HK-2 (cell line): Measurements from ENCODE around the gene RGL4.
"Not testable (repeated sequence)": the region's sequence is repeated elsewhere in the genome, so short reads cannot be mapped to it uniquely, and the experiment has no call there.

Experiments used
- DNase-seq: peaks from one replicate; pipeline ENCODE4 v3.0.0-alpha.2; 2018; ENCODE audit not compliant: unreplicated experiment

The RGL4 gene

GRCh38 chr22:23698094-23698493 is 7.3 kb downstream of the RGL4 start:
- no peak for DNase-seq

- no peak for DNase-seq
These were observed 7.9 kb downstream of the RGL4 start for GRCh38 chr22:23698673-23699235.

DNA sequence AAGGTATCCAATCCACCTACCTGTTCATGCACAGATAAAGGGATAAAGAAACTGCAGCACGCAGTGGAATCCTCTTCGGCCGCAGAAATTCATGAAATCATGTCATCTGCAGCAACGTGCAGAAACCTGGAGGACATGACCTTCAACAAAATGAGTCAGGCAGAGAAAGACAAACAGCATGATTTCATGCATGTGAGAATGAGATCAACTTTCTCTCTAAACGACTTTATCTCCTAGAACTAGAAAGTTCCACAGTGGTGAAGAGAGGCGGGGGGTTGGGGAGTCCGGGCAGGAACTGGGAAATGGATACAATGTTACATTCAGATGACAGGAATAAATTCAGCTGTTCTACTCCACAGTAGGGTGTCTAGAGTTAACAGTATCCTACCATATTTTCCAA is 9.9 kb downstream of the RGL4 start:
- no peak for DNase-seq

- no peak for DNase-seq
These were observed 13.2 kb downstream of the RGL4 start for GRCh38 chr22:23704062-23704461.

- DNase-seq = no peak
These were observed 14.0 kb downstream of the RGL4 start for GRCh38 chr22:23704829-23705228.

DNA sequence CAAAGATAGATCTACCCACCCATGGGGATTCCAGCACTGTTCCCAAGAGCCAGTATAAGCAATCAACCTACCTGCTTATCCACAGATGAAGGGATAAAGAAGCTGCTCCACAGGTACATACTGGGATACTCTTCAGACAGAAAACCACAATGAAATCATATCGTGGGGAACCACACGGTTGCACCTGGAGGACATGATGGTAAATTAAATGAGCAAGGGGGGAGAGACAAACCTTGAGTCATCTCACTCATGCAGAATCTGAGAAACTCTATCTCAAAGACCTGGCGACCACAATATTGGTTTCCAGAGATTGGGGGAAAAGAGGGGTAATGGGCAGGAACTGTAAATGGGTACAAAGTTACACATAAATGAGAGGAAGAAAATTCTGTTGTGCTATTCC is 14.5 kb downstream of the RGL4 start:
- DNase-seq = no peak

GRCh38 chr22:23708270-23708669 is 17.5 kb downstream of the RGL4 start:
- DNase-seq = no peak

GRCh38 chr22:23709107-23709506 is 18.3 kb downstream of the RGL4 start:
- no peak for DNase-seq

DNA sequence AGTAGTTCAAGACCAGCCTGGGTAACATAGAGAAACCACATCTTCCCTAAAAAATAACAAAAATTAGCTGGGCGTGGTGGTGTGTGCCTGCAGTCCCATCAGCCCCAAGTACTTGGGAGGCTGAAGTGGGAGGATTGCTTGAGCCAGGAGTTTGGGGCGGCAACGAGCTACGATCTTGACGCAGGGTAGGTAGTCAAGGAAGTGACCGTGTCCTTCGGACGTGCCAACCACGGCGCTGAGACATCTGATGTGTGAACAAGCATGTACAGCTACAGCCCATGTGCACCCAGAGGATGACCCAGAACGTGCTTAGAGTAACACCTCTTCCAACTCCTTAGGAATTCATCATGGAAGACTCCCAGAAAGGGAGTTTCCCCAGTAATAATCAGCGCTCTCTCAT is 21.4 kb downstream of the RGL4 start:
- no peak for DNase-seq

DNA sequence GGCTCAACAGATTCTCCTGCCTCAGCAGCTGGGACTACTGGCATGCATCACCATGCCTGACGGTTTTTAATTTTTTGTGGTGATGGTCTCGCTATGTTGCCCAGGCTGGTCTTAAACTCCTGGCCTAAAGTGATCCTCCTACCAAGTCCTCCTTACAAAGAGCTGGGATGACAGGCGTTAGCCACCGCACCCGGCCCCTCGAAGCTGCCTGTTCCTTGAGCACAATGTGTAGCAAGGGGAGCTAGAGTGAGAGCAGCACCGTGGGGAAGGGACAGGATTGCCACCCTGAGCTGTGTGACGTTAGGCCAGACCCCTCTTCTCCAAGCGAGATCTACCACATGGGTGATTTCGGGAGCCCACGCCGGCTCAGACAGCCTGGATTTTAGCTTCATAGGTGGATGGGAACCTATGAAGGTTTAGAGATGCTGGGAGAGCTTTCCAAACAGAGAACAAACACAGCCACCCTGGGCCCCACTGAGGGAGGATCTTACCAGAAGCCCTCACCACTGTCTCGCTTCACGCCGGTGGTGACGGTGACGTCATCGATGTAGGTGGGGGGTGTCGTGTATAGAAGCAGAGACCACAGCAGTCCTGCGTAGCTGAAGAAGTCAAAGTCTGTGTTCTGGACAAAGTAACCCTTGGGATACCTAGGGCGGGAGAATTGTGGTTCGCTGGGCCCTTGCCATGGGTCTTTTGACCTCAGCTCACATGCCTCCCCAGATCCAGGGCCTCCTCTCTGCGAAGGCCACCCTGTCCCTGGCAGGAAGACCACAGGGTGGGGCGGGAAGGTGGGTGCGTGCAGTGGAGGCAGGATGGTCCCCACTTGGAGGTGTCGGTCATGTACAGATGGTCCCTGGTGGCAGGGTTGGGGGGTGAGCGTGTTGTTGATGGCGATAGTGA is 23.1 kb downstream of the RGL4 start:
- DNase-seq = no peak

- no peak for DNase-seq
These were observed 24.1 kb downstream of the RGL4 start for GRCh38 chr22:23714596-23715578.

- no peak for DNase-seq
These were observed 25.1 kb downstream of the RGL4 start for GRCh38 chr22:23715806-23716375.

DNA sequence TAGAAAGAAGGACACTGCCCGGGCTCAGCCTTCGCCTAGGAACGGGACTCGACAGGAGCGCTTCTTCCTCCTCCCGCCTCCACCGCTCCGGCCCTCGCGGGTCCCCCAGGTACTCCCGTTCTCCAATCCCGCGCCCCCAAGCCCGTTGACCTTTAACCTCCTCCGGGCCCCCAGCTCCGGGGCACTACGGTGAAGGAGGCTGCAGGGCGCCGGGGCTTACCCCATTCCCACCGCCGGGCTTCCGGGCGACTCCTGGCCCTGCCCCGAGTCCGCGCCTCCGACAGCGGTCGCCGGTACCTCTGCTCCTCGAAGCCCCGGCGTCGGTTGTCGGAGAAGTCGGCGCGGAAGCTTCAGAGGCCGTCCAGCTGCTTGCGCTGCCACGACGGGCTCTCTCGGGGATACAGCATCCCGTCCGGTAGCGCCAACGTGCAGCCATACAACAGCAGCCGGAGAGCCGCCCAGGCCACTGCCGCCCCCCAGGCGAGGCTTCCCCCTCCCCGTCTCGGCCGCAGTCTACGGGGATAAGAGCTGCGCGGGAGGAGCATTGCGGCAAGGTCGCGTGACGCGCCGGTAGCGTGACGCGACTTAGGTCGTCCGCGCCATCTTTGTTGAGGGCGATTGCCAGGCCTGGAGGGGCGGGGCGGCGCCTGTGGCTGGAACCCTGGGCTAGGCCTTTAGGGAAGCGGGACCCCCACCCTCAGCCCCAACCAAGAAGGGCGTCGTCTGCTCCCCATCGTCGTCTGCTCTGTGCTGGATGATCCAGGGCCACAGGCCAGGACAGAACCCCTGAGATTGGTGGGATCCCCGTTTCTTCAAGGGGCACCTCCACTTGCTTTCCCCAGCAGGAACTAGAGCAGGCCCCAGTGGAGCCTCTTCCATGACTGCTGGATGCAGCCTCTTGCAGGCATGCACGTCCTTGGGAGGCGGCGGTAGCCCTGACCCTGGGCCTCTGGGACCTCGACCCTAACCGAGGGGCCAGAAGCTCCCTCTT is 26.3 kb downstream of the RGL4 start:
- peak; percentile 77 for DNase-seq

- no peak for DNase-seq
These were observed 27.8 kb downstream of the RGL4 start for GRCh38 chr22:23718371-23719165.

- no peak for DNase-seq
These were observed 30.0 kb downstream of the RGL4 start for GRCh38 chr22:23720855-23721254.

- DNase-seq = no peak
These were observed 31.3 kb downstream of the RGL4 start for GRCh38 chr22:23722160-23722559.

- DNase-seq = no peak
These were observed 31.9 kb downstream of the RGL4 start for GRCh38 chr22:23722724-23723123.

GRCh38 chr22:23728108-23728507 is 37.3 kb downstream of the RGL4 start:
- DNase-seq = not testable (repeated sequence)

GRCh38 chr22:23737696-23738095 is 46.9 kb downstream of the RGL4 start:
- DNase-seq = no peak
